Astrocyte (in vitro differentiated cells and primary cell): ENCODE measurements around the gene CCR3.

Experiments
- CTCF ChIP-seq: IDR thresholded peaks from 2 replicates; pipeline ENCODE4 v1.5.1; 2011; ENCODE audit warnings: low read depth, mild to moderate bottlenecking, inconsistent platforms, low read length, moderate library complexity; ENCODE audit not compliant: insufficient read depth
- EZH2 ChIP-seq: IDR thresholded peaks from 2 replicates; pipeline ENCODE4 v1.6.1; 2012; ENCODE audit warnings: mild to moderate bottlenecking, low read length, inconsistent platforms; ENCODE audit not compliant: insufficient read depth

DNA sequence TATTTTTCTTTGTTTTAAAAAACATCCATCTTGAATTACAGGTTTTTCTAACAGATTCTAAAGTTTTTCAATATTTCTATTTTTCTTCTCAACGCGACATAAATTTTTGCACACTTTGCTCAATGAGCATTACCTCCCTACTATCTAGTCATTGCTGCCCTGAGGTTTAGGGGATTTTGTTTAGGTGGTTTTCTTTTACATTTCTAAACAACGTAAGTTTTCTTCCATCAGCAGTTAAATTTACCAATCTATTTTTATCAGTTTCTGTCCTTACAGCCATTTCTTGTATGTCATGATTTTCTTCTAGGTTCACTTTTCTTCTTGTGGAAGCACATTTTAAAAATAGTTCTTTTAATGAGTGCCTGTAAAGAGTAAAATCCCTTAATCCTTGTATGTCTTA lies 62.5 kb downstream of the CCR3 start:
- TF ChIP-seq CTCF (no peak), EZH2 (no peak)
